Suprapubic skin (tissue), 4 donors: Measurements from ENCODE around the gene IQCN. TPM values are rescaled to one million over a fixed set of nuclear protein-coding genes. Genes with fewer than 3 reads are reported as not detected.

ENCODE experiments used
- DNase-seq, 2 donors: peaks; one replicate each; pipeline ENCODE4 v3.0.0-alpha.2; 2019; ENCODE audit warnings: low spot score in 2 of 2
- H3K27ac ChIP-seq: fragments of 200-600 bp; sonication (generic); one replicate; pipeline ENCODE4 v1.5.1; 2019
- H3K27me3 ChIP-seq: fragments of 200-600 bp; sonication (generic); one replicate; pipeline ENCODE4 v1.5.1; 2019
- H3K36me3 ChIP-seq: fragments of 200-600 bp; sonication (generic); one replicate; pipeline ENCODE4 v1.5.1; 2019
- H3K4me1 ChIP-seq: fragments of 200-600 bp; sonication (generic); one replicate; pipeline ENCODE4 v1.5.1; 2019
- H3K4me3 ChIP-seq: fragments of 200-600 bp; sonication (generic); one replicate; pipeline ENCODE4 v1.5.1; 2019; ENCODE audit warnings: mild to moderate bottlenecking
- H3K9me3 ChIP-seq: fragments of 200-600 bp; sonication (generic); one replicate; pipeline ENCODE4 v1.5.1; 2019
- EP300 ChIP-seq: sonication (generic); formaldehyde crosslinking; IDR thresholded peaks from one replicate; pipeline ENCODE4 v1.6.1; 2017; ENCODE audit warnings: antibody characterized with exemption
- POLR2A ChIP-seq, 2 donors: fragments of 450-650 bp; IDR thresholded peaks; one replicate each; pipeline ENCODE4 v1.6.1; 2017; ENCODE audit warnings: antibody characterized with exemption in 2 of 2, mild to moderate bottlenecking in 2 of 2, moderate library complexity in 2 of 2
- POLR2AphosphoS5 ChIP-seq, 3 donors: sonication (generic); formaldehyde crosslinking; IDR thresholded peaks; one replicate each; pipeline ENCODE4 v1.6.1; 2017; ENCODE audit warnings: antibody characterized with exemption in 3 of 3
- WGBS: methylation state at CpG from one replicate; pipeline ENCODE4 v1.1.5; 2018; 5-methylcytosine and 5-hydroxymethylcytosine counted together
- total RNA-seq, 4 donors: library from RNA; depleted of rRNA; stranded (reverse); fragments of >200 nt; gene quantifications; one replicate each; pipeline ENCODE4 v1.1.0, GENCODE V29; 2016
- TF ChIP-seq, protein P1 (sequence below), 2 donors: fragments of 200-600 bp in 1 of 2; fragments of 450-650 bp in 1 of 2; sonication (generic) in 1 of 2; IDR thresholded peaks; one replicate each; pipeline ENCODE4 v1.5.1; 2016 to 2019; ENCODE audit warnings: antibody characterized with exemption in 2 of 2, mild to moderate bottlenecking in 1 of 2, moderate library complexity in 1 of 2

The IQCN gene
- total RNA-seq, 4 donors from 2014 or later: 8.1 to 27.6 (median 13.6) TPM

DNA sequence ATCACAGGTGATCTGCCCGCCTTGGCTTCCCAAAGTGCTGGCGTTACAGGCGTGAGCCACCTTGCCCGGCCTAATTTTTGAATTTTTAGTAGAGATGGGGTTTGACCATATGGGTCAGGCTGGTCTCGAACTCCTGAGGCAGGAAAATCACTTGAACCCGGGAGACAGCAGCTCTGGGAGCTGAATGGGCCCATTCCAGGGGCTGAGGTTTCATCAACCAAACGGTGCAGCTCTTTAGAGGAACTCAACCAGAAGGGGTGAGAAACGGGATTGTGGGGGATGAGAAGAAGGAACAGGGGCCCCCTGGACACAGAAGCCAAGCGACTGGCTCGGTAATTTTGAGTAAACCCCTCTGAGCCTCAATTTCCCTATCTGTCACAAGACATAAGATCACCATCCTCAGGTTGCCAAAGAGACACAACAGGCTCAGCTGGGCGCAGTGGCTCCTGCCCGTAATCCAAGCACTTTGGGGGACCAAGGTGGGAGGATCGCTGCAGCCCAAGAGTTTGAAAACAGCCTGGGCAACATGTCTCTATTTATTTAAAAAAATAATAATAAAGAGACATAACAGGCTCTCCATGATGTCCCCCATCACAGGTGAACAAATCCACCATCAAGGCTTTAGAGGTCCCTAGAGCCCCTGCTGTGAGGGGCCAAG lies 562 bp downstream of the IQCN start:
- Histone ChIP-seq H3K27me3 (no peaks in the 10 kb centered on the region), H3K36me3 (peaks cover 15% of the 10 kb centered on the region), H3K4me1 (peaks cover 46% of the 10 kb centered on the region), H3K9me3 (no peaks in the 10 kb centered on the region), H3K27ac (peak overlapping the region; percentile 67), H3K4me3 (no peak overlapping the region)
- 88% methylated on average over 13 of the region's 13 CpGs for WGBS
- TF ChIP-seq, protein P1, sequence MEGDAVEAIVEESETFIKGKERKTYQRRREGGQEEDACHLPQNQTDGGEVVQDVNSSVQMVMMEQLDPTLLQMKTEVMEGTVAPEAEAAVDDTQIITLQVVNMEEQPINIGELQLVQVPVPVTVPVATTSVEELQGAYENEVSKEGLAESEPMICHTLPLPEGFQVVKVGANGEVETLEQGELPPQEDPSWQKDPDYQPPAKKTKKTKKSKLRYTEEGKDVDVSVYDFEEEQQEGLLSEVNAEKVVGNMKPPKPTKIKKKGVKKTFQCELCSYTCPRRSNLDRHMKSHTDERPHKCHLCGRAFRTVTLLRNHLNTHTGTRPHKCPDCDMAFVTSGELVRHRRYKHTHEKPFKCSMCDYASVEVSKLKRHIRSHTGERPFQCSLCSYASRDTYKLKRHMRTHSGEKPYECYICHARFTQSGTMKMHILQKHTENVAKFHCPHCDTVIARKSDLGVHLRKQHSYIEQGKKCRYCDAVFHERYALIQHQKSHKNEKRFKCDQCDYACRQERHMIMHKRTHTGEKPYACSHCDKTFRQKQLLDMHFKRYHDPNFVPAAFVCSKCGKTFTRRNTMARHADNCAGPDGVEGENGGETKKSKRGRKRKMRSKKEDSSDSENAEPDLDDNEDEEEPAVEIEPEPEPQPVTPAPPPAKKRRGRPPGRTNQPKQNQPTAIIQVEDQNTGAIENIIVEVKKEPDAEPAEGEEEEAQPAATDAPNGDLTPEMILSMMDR (IDR thresholded peaks at IDR 0.05): no peak
- TF ChIP-seq POLR2AphosphoS5 (IDR thresholded peaks at IDR 0.05): no peak
- no peak for DNase-seq

- Histone ChIP-seq H3K4me1 (peaks cover 29% of the 10 kb centered on the region), H3K36me3 (peaks cover 29% of the 10 kb centered on the region), H3K4me3 (no peak overlapping the region), H3K9me3 (no peaks in the 10 kb centered on the region), H3K27me3 (no peaks in the 10 kb centered on the region), H3K27ac (no peak overlapping the region)
- TF ChIP-seq EP300: no peak
- peak in 1 of 3 donors; percentile 37 for TF ChIP-seq POLR2AphosphoS5 (IDR thresholded peaks at IDR 0.05)
- TF ChIP-seq, protein P1 (IDR thresholded peaks at IDR 0.05): no peak
- WGBS: 48% methylated on average over 6 of the region's 6 CpGs
- DNase-seq: no peak
These were observed 2.8 kb downstream of the IQCN start for GRCh38 chr19:18271433-18271841.

- H3K36me3 ChIP-seq: peaks cover 39% of the 10 kb centered on the region
These were observed 3.9 kb downstream of the IQCN start for GRCh38 chr19:18270326-18270725.

DNA sequence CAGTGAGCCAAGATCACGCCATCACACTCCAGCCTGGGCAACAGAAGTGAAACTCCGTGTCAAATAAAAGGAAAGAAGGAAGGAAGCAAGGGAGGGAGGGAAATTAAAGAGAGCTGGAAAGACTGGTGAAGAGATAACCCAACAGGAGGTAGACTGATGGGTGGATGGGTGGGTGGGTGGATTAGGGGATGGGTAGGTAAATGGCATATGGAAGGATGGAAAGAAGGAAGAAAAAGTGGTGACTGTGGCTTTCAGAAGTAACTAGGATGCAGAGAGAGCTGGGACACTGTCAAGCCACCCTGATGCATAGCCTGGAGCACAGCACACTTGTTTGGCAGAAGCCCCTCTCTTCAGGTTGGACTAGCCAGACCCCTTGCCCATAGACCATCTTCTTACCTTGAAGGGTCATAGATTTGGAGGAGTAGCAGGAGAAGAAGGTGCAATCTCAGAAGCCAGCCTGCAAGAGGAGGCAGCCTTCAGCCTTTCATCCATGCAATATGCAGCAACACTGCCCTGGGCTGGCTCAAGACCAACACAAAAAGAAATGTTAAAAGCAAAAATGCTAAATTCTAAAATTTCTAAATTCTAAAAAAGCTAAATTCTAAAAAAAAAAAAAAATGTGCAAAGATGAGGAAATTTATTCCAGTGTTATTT lies 5.1 kb downstream of the IQCN start:
- Histone ChIP-seq H3K27me3 (no peaks in the 10 kb centered on the region), H3K27ac (no peak overlapping the region), H3K4me1 (peaks cover 6% of the 10 kb centered on the region), H3K36me3 (peaks cover 50% of the 10 kb centered on the region), H3K4me3 (no peak overlapping the region), H3K9me3 (no peaks in the 10 kb centered on the region)
- DNase-seq: no peak
- WGBS: 73% methylated on average over 2 of the region's 2 CpGs
- TF ChIP-seq EP300 (no peak), POLR2A (IDR thresholded peaks at IDR 0.05) (no peak), POLR2AphosphoS5 (IDR thresholded peaks at IDR 0.05) (no peak)
- TF ChIP-seq, protein P1 (IDR thresholded peaks at IDR 0.05): no peak

More at GRCh38 chr19:18270326-18270725, 3.9 kb downstream of the IQCN start:
- peaks cover 18% of the 10 kb centered on the region for H3K4me1 ChIP-seq
- H3K9me3 ChIP-seq: no peaks in the 10 kb centered on the region
- 93% methylated on average over 9 of the region's 9 CpGs for WGBS
- no peak overlapping the region for H3K27ac ChIP-seq
- no peak overlapping the region for H3K4me3 ChIP-seq
- no peak for DNase-seq
- TF ChIP-seq POLR2AphosphoS5 (IDR thresholded peaks at IDR 0.05) (no peak), POLR2A (IDR thresholded peaks at IDR 0.05) (no peak), EP300 (no peak)
- TF ChIP-seq, protein P1 (IDR thresholded peaks at IDR 0.05): no peak
- no peaks in the 10 kb centered on the region for H3K27me3 ChIP-seq

- no peaks in the 10 kb centered on the region for H3K27me3 ChIP-seq
- H3K36me3 ChIP-seq: peaks cover 59% of the 10 kb centered on the region
- TF ChIP-seq, protein P1 (IDR thresholded peaks at IDR 0.05): no peak
- TF ChIP-seq EP300 (no peak), POLR2A (IDR thresholded peaks at IDR 0.05) (no peak), POLR2AphosphoS5 (IDR thresholded peaks at IDR 0.05) (no peak)
- no peak overlapping the region for H3K4me3 ChIP-seq
- WGBS: 87% methylated on average over 18 of the region's 42 CpGs
- no peak for DNase-seq
- no peaks in the 10 kb centered on the region for H3K4me1 ChIP-seq
- H3K27ac ChIP-seq: no peak overlapping the region
- H3K9me3 ChIP-seq: no peaks in the 10 kb centered on the region
These were observed 7.2 kb downstream of the IQCN start for GRCh38 chr19:18266771-18267686.
